ENCODE data around the gene TNS3. TPM values are rescaled to one million over a fixed set of nuclear protein-coding genes. Genes with fewer than 3 reads are reported as not detected.

Gene TNS3
- total RNA-seq, 1 donor from 2014 or later, result 41.2 TPM

- Histone ChIP-seq H3K27me3 (ENCODE audit: control insufficient read depth, insufficient read depth, low read length) (no peaks in the 10 kb centered on the region), H3K36me3 (ENCODE audit: control insufficient read depth, insufficient read depth, low read length) (no peaks in the 10 kb centered on the region), H3K4me3 (ENCODE audit: low read depth, low read length) (no peak overlapping the region)
- no peak for DNase-seq (ENCODE audit: low read depth)
- TF ChIP-seq, protein P1, sequence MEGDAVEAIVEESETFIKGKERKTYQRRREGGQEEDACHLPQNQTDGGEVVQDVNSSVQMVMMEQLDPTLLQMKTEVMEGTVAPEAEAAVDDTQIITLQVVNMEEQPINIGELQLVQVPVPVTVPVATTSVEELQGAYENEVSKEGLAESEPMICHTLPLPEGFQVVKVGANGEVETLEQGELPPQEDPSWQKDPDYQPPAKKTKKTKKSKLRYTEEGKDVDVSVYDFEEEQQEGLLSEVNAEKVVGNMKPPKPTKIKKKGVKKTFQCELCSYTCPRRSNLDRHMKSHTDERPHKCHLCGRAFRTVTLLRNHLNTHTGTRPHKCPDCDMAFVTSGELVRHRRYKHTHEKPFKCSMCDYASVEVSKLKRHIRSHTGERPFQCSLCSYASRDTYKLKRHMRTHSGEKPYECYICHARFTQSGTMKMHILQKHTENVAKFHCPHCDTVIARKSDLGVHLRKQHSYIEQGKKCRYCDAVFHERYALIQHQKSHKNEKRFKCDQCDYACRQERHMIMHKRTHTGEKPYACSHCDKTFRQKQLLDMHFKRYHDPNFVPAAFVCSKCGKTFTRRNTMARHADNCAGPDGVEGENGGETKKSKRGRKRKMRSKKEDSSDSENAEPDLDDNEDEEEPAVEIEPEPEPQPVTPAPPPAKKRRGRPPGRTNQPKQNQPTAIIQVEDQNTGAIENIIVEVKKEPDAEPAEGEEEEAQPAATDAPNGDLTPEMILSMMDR (IDR thresholded peaks at IDR 0.05; ENCODE audit: insufficient read depth, low read length, poor library complexity, severe bottlenecking), result no peak
These were observed 41.2 kb downstream of the TNS3 start for GRCh38 chr7:47540387-47541350.

- no peaks in the 10 kb centered on the region for H3K27me3 ChIP-seq (ENCODE audit: control insufficient read depth, insufficient read depth, low read length)
- no peaks in the 10 kb centered on the region for H3K36me3 ChIP-seq (ENCODE audit: control insufficient read depth, insufficient read depth, low read length)
- TF ChIP-seq, protein P1 (IDR thresholded peaks at IDR 0.05; ENCODE audit: insufficient read depth, low read length, poor library complexity, severe bottlenecking), result no peak
- no peak for DNase-seq (ENCODE audit: low read depth)
- H3K4me3 ChIP-seq (ENCODE audit: low read depth, low read length), result no peak overlapping the region
These were observed 41.9 kb downstream of the TNS3 start for GRCh38 chr7:47540053-47540386.

DNA sequence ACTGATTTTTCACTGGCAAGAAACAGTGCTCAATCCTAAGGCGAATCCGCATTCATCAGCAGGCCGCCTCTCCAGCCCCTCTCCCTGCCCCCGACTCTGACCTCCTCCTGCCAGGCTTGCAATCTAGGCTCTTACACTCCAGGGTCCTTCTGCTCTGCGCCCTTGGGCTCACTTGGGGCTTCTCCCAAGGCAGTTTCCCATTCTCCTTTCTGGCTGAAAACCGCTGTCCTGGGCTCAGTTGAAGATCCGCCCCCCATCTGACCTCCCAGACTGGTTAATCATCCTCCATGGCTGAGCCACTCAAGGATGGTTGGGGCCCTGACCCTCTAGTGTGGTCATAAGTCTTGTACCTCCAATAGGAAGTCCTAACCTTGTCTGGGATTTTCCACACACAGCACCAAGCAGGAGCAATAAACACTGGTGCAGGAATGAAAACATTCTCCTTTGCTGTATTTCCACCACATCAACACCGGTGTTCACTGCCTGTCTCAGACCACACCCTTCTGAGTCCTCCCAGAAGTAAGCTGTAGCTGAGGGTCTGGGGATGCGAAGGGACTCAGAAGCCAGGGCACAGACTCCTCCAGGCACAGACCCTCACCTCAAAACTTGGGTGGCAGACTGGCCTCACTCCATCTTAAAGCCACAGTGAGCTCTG lies 42.4 kb downstream of the TNS3 start:
- H3K36me3 ChIP-seq (ENCODE audit: control insufficient read depth, insufficient read depth, low read length), result no peaks in the 10 kb centered on the region
- H3K27me3 ChIP-seq (ENCODE audit: control insufficient read depth, insufficient read depth, low read length), result no peaks in the 10 kb centered on the region
- H3K4me3 ChIP-seq (ENCODE audit: low read depth, low read length), result no peak overlapping the region
- peak; percentile 92 for DNase-seq (ENCODE audit: low read depth)
- TF ChIP-seq, protein P1 (IDR thresholded peaks at IDR 0.05; ENCODE audit: insufficient read depth, low read length, poor library complexity, severe bottlenecking), result no peak

- DNase-seq (ENCODE audit: low read depth), result no peak
- H3K27me3 ChIP-seq (ENCODE audit: control insufficient read depth, insufficient read depth, low read length), result no peaks in the 10 kb centered on the region
- H3K4me3 ChIP-seq (ENCODE audit: low read depth, low read length), result no peak overlapping the region
- no peaks in the 10 kb centered on the region for H3K36me3 ChIP-seq (ENCODE audit: control insufficient read depth, insufficient read depth, low read length)
- TF ChIP-seq, protein P1 (IDR thresholded peaks at IDR 0.05; ENCODE audit: insufficient read depth, low read length, poor library complexity, severe bottlenecking), result no peak
These were observed 43.0 kb downstream of the TNS3 start for GRCh38 chr7:47538846-47539311.

DNA sequence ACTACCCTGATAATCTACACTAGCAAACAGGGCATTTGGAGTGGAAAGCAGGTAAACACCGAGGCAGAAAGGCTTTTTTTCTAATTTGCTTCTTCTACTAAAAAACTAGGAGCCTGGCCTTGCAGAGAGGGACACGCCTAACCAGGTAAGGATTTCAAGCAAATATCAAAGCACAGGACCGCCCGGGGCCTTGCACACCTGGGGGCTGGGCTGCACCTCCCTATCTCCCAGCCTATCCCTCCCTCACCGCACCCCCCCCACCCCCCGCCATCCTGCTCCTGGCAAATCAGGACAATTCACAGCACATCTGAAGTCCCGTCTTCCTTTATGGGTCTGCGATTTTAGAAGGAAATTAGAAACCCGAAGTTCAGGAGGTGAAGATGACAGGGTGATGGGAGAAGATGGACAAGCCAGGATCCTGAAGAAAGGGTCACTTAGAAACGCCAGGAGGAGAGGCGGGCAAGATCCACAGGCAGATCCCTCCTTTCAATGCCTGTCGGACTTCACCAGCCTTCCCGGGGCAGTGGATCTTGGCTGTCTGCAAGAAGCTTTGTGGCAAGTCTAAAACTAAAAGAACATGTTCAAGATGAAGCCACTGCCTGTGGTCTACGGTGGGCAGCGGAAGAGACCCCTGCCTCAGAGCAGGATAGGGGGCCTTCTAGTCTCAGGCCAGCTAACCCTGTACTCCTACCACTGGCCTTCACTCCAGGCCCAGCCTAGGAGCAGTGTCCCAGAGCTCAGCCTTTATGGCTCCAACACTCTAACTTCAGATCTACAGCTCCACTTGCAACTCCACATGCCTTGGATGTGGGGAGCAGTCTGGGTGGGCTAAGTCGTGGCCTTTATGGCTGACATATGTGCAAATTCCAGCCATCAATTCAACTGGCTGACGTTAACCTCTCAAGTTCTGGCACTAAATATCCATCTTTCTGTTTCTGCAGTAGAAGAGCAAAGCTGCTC lies 43.9 kb downstream of the TNS3 start:
- Histone ChIP-seq H3K27me3 (ENCODE audit: control insufficient read depth, insufficient read depth, low read length) (no peaks in the 10 kb centered on the region), H3K4me3 (ENCODE audit: low read depth, low read length) (peak overlapping the region; percentile 54), H3K36me3 (ENCODE audit: control insufficient read depth, insufficient read depth, low read length) (no peaks in the 10 kb centered on the region)
- no peak for DNase-seq (ENCODE audit: low read depth)
- TF ChIP-seq, protein P1 (IDR thresholded peaks at IDR 0.05; ENCODE audit: insufficient read depth, low read length, poor library complexity, severe bottlenecking), result no peak
